Measurements from ENCODE around the gene SCAPER. TPM values are rescaled to one million over a fixed set of nuclear protein-coding genes. Genes with fewer than 3 reads are reported as not detected.

Gene SCAPER
- total and polyA plus RNA-seq, 10 of the 15 experiments (the other 5 are each of a cell fraction or from before 2014, with no cell fraction given), result 1.0 to 7.7 (median 3.9) TPM

- ChIA-PET SMC1A (ENCODE audit: uncharacterized antibody, unreplicated experiment) (no interaction called here), CTCF (interaction anchor here (1.0 kb wide), 1 partner anchor 263 kb away, joined by 3 read pairs; no protein-coding TSS in a partner anchor), POLR2A (interaction anchor here (0.6 kb wide), 1 partner anchor 181 kb away, joined by 3 read pairs; no protein-coding TSS in a partner anchor), RAD21 (ENCODE audit: unreplicated experiment) (no interaction called here)
- Histone ChIP-seq H3K79me2 (ENCODE audit: control insufficient read depth, insufficient read depth, low read length) (no peaks in the 10 kb centered on the region), H3K9me3 (replicated peaks; ENCODE audit: control insufficient read depth, insufficient read depth, low read length) (no peaks in the 10 kb centered on the region), H3K27me3 (replicated peaks in 1 of 2; ENCODE audit: control insufficient read depth in 2 of 2, insufficient read depth in 2 of 2, low read length in 1 of 2) (peaks cover 0 to 1% of the 10 kb centered on the region in 2 experiments; a peak in 1 of 4 replicates), H3K36me3 (ENCODE audit: control insufficient read depth in 2 of 2, insufficient read depth in 2 of 2, low read length in 1 of 2) (no peaks in the 10 kb centered on the region), H3K27ac (ENCODE audit: control insufficient read depth, insufficient read depth) (no peak overlapping the region), H2AFZ (ENCODE audit: control insufficient read depth, low read depth, low read length) (no peak overlapping the region), H4K20me1 (ENCODE audit: control insufficient read depth, insufficient read depth) (no peaks in the 10 kb centered on the region), H3K4me1 (ENCODE audit: control insufficient read depth, insufficient read depth, low read length) (no peaks in the 10 kb centered on the region), H3K9ac (ENCODE audit: control insufficient read depth, insufficient read depth, low read length) (no peak overlapping the region), H3K4me2 (ENCODE audit: control insufficient read depth, insufficient read depth) (no peak overlapping the region), H3K4me3 (no peak overlapping the region)
- WGBS (ENCODE audit: insufficient coverage, insufficient replicate concordance, low lambda C conversion rate, missing lambda C conversion rate), result 61% methylated on average over 6 of the region's 6 CpGs
- ATAC-seq (no peak), FAIRE-seq (no peak), DNase-seq (ENCODE audit: low read depth, low spot score) (no peak)
- intact Hi-C loops (cut with micrococcal nuclease; ENCODE audit: unreplicated experiment) (no loop called here), in situ Hi-C loops (cut with MboI) (no loop called here)
- BruUV-seq (replicated peaks), result no TSS peak
- no peak for TF ChIP-seq RELB (IDR thresholded peaks at IDR 0.05; ENCODE audit: low read depth)
- no peak for TF ChIP-seq ZNF24 (IDR thresholded peaks at IDR 0.05)
- no peak for TF ChIP-seq ETV6 (conservative IDR thresholded peaks at IDR 0.05 in 1 of 2, IDR thresholded peaks at IDR 0.05 in 1 of 2; ENCODE audit: borderline replicate concordance in 1 of 2, low read depth in 1 of 2)
- no peak for TF ChIP-seq IKZF1 (conservative IDR thresholded peaks at IDR 0.05)
- no peak for TF ChIP-seq EZH2 (IDR thresholded peaks at IDR 0.05; ENCODE audit: borderline replicate concordance, control insufficient read depth, low read depth, low read length)
These were observed 585.1 kb downstream of the SCAPER start for GRCh38 chr15:76320012-76320411.

- Histone ChIP-seq H3K79me2 (ENCODE audit: control insufficient read depth, insufficient read depth, low read length) (peaks cover 26% of the 10 kb centered on the region), H3K4me1 (ENCODE audit: control insufficient read depth, insufficient read depth, low read length) (peaks cover 3% of the 10 kb centered on the region; the same call in 1 of the 2 replicates), H2AFZ (ENCODE audit: control insufficient read depth, low read depth, low read length) (no peak overlapping the region), H4K20me1 (ENCODE audit: control insufficient read depth, insufficient read depth) (no peaks in the 10 kb centered on the region), H3K27ac (ENCODE audit: control insufficient read depth, insufficient read depth) (no peak overlapping the region), H3K27me3 (replicated peaks in 1 of 2; ENCODE audit: control insufficient read depth in 2 of 2, insufficient read depth in 2 of 2, low read length in 1 of 2) (no peaks in the 10 kb centered on the region), H3K9me3 (replicated peaks; ENCODE audit: control insufficient read depth, insufficient read depth, low read length) (no peaks in the 10 kb centered on the region), H3K4me3 (no peak overlapping the region), H3K4me2 (ENCODE audit: control insufficient read depth, insufficient read depth) (no peak overlapping the region), H3K36me3 (ENCODE audit: control insufficient read depth in 2 of 2, insufficient read depth in 2 of 2, low read length in 1 of 2) (no peaks in the 10 kb centered on the region), H3K9ac (ENCODE audit: control insufficient read depth, insufficient read depth, low read length) (no peak overlapping the region)
- CTCF ChIA-PET, result no interaction called here
- no peak for FAIRE-seq
- intact Hi-C loops (cut with micrococcal nuclease; ENCODE audit: unreplicated experiment) (no loop called here), in situ Hi-C loops (cut with MboI) (no loop called here)
- RAD21 ChIA-PET (ENCODE audit: unreplicated experiment), result no interaction called here
- WGBS (ENCODE audit: insufficient coverage, insufficient replicate concordance, low lambda C conversion rate, missing lambda C conversion rate), result 57% methylated on average over 5 of the region's 5 CpGs
- ATAC-seq, result no peak
- DNase-seq (ENCODE audit: low read depth, low spot score), result no peak
- POLR2A ChIA-PET, result no interaction called here
- SMC1A ChIA-PET (ENCODE audit: uncharacterized antibody, unreplicated experiment), result no interaction called here
- BruUV-seq (replicated peaks), result no TSS peak
- TF ChIP-seq ZNF24 (IDR thresholded peaks at IDR 0.05), result no peak
- no peak for TF ChIP-seq IRF4 (IDR thresholded peaks at IDR 0.05; ENCODE audit: low read depth, low read length)
- TF ChIP-seq POLR2A (IDR thresholded peaks at IDR 0.05; ENCODE audit: low read depth, low read length), result no peak
- TF ChIP-seq SREBF1 (IDR thresholded peaks at IDR 0.05; ENCODE audit: low read length), result no peak
- no peak for TF ChIP-seq NR2C1 (IDR thresholded peaks at IDR 0.05)
- no peak for TF ChIP-seq EP300 (IDR thresholded peaks at IDR 0.05; ENCODE audit: borderline replicate concordance in 1 of 2, control insufficient read depth in 1 of 2, low read depth in 2 of 2, low read length in 2 of 2)
- TF ChIP-seq FOS (IDR thresholded peaks at IDR 0.05; ENCODE audit: borderline replicate concordance, extremely low read depth, insufficient read length), result no peak
- no peak for TF ChIP-seq ZBTB11 (CRISPR knock-in tag; IDR thresholded peaks at IDR 0.05)
These were observed 591.4 kb downstream of the SCAPER start for GRCh38 chr15:76313731-76314130.

Data from GM12878 (cell line).